HFFc6 (cell line): Measurements from ENCODE around the gene ZNF613. TPM values are rescaled to one million over a fixed set of nuclear protein-coding genes. Genes with fewer than 3 reads are reported as not detected.
"Not testable (repeated sequence)": the region's sequence is repeated elsewhere in the genome, so short reads cannot be mapped to it uniquely, and the experiment has no call there.

ENCODE experiments used
- DNase-seq: peaks from one replicate; pipeline ENCODE4 v3.0.0-alpha.2; 2018
- H3K27ac Mint-ChIP-seq: 2 replicates; pipeline ENCODE4 v1.8.0; 2020; ENCODE audit warnings: mild to moderate bottlenecking, mixed read lengths
- H3K27me3 Mint-ChIP-seq: 2 replicates; pipeline ENCODE4 v1.8.0; 2021; ENCODE audit warnings: mild to moderate bottlenecking, moderate library complexity, mixed read lengths; ENCODE audit not compliant: insufficient read depth
- H3K36me3 Mint-ChIP-seq: 2 replicates; pipeline ENCODE4 v1.8.0; 2021; ENCODE audit warnings: low read depth, mixed read lengths
- H3K4me1 Mint-ChIP-seq: 2 replicates; pipeline ENCODE4 v1.8.0; 2020; ENCODE audit warnings: low read depth, mixed read lengths
- H3K4me3 Mint-ChIP-seq: 2 replicates; pipeline ENCODE4 v1.8.0; 2020; ENCODE audit warnings: mild to moderate bottlenecking, moderate library complexity, mixed read lengths
- H3K9me3 Mint-ChIP-seq: 2 replicates; pipeline ENCODE4 v1.8.0; 2020; ENCODE audit warnings: mild to moderate bottlenecking, mixed read lengths
- total RNA-seq, 6 experiments: library from RNA; stranded (reverse); fragmentation: NEBNext Ultra II Directional; extraction: Animal tissue kit (Norgen Biotek cat#: 25700); gene quantifications; 2 replicates in 1 of 6; 3 replicates in 5 of 6; pipeline ENCODE4 v1.2.3, GENCODE V29; 2021
- TF ChIP-seq, protein P1 (sequence below): fragments of 200-600 bp; sonication (generic); IDR thresholded peaks from 2 replicates; pipeline ENCODE4 v1.5.0; 2021; ENCODE audit warnings: antibody characterized with exemption, mild to moderate bottlenecking

ZNF613 gene
- total RNA-seq, 6 experiments from 2014 or later: 2.7 to 5.4 (median 3.8) TPM

DNA sequence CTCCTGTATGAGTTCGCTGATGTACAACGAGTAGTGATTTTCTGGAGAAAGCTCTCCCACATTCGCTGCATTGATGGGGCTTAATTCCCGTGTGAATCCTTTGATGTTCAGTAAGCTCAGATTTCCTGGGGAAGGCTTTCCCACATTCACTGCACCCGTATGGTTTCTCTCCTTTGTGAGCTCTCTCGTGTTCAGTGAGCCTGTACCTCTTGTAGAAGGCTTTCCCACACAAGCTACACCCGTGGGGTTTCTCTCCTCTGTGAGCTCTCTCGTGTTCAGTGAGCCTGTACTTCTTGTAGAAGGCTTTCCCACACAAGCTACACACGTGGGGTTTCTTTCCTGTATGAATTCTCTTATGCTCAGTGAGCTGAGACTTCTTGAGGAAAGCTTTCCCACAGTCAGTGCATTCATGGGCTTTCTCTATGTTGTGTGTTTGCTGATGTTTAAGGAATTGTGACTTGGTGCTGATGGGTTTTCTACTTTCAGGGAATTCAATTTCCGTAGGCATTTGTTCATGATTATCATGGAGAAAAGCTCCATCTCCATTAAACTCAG, 36.0 kb upstream of the ZNF613 start:
- H3K4me1 Mint-ChIP-seq: no peaks in the 10 kb centered on the region
- peaks cover 98% of the 10 kb centered on the region for H3K36me3 Mint-ChIP-seq
- TF ChIP-seq, protein P1, sequence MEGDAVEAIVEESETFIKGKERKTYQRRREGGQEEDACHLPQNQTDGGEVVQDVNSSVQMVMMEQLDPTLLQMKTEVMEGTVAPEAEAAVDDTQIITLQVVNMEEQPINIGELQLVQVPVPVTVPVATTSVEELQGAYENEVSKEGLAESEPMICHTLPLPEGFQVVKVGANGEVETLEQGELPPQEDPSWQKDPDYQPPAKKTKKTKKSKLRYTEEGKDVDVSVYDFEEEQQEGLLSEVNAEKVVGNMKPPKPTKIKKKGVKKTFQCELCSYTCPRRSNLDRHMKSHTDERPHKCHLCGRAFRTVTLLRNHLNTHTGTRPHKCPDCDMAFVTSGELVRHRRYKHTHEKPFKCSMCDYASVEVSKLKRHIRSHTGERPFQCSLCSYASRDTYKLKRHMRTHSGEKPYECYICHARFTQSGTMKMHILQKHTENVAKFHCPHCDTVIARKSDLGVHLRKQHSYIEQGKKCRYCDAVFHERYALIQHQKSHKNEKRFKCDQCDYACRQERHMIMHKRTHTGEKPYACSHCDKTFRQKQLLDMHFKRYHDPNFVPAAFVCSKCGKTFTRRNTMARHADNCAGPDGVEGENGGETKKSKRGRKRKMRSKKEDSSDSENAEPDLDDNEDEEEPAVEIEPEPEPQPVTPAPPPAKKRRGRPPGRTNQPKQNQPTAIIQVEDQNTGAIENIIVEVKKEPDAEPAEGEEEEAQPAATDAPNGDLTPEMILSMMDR: no peak
- no peak overlapping the region for H3K27ac Mint-ChIP-seq
- no peak overlapping the region for H3K4me3 Mint-ChIP-seq
- H3K27me3 Mint-ChIP-seq: no peaks in the 10 kb centered on the region; the same call in 1 of the 2 replicates
- H3K9me3 Mint-ChIP-seq: peaks cover 98% of the 10 kb centered on the region
- no peak for DNase-seq

GRCh38 chr19:51901860-51902259, 25.4 kb upstream of the ZNF613 start:
- Mint-ChIP-seq H3K27me3 (no peaks in the 10 kb centered on the region), H3K36me3 (peaks cover 74% of the 10 kb centered on the region), H3K27ac (no peak overlapping the region), H3K4me1 (peaks cover 19% of the 10 kb centered on the region), H3K4me3 (no peak overlapping the region), H3K9me3 (peaks cover 68% of the 10 kb centered on the region)
- no peak for DNase-seq
- TF ChIP-seq, protein P1: 0 out of 2 replicates have a peak, but pooled peaks have one; percentile 8

- no peak for DNase-seq
- TF ChIP-seq, protein P1: no peak
- no peak overlapping the region for H3K27ac Mint-ChIP-seq
- H3K4me1 Mint-ChIP-seq: peaks cover 19% of the 10 kb centered on the region
- peak overlapping the region; percentile 29; the same call in 1 of the 2 replicates for H3K4me3 Mint-ChIP-seq
- H3K27me3 Mint-ChIP-seq: peaks cover 3% of the 10 kb centered on the region; the same call in 1 of the 2 replicates
- peaks cover 68% of the 10 kb centered on the region for H3K36me3 Mint-ChIP-seq
- peaks cover 69% of the 10 kb centered on the region for H3K9me3 Mint-ChIP-seq
Observed at GRCh38 chr19:51903192-51903591, 24.1 kb upstream of the ZNF613 start.

DNA sequence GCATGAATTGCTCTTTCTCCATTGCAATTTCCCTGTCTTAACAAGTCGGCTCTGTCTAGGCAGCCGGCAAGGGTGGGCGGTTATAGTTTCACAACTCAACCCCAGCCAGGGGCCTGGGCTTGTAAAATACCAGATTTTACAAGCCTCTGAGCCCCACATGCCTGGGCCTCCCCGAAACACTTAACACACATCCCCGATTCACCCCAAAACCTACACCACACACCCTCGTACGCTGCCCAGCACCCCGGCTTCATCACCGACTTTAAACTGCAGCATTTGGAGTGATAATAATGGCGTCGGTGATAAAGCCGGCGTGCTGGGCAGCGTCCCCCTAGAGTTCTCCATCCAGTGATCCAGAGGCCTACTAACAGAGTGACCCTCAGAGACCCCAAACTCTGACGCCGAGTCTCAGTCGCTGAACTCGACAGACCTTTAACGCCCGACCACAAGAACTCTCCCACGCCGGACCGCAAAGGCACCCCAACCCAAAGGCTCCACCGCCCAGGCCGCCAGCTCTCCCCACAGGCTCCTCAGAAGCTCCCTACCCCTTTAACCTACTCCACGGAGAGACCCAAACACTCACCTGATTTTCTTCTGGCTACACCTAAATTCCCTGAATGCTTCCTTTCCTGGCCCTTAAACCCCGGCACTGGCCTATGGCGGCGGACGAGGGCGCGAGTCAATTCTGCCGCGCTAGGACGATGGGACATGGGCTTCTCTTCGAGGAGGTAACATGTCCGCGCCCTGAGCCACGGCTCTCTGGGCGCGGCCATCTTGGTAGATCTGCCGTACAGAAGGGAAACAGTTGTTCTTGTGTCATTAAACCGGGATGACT, 22.7 kb upstream of the ZNF613 start, which contains the start of gene ZNF649:
ZNF649 (minus strand) TSS at position 687 of the 835 bp plus-strand sequence. CDS start 4,910 bp downstream, outside the sequence.
- peak within 1 kb of the TSS; percentile 92 for H3K4me3 Mint-ChIP-seq
- H3K36me3 Mint-ChIP-seq: peaks cover 60% of the 10 kb centered on the region
- H3K4me1 Mint-ChIP-seq: peaks cover 19% of the 10 kb centered on the region
- H3K27ac Mint-ChIP-seq: peak within 1 kb of the TSS; percentile 90
- TF ChIP-seq, protein P1: no peak
- H3K9me3 Mint-ChIP-seq: peaks cover 75% of the 10 kb centered on the region
- peak; percentile 77 for DNase-seq
- peaks cover 3% of the 10 kb centered on the region; the same call in 1 of the 2 replicates for H3K27me3 Mint-ChIP-seq

DNA sequence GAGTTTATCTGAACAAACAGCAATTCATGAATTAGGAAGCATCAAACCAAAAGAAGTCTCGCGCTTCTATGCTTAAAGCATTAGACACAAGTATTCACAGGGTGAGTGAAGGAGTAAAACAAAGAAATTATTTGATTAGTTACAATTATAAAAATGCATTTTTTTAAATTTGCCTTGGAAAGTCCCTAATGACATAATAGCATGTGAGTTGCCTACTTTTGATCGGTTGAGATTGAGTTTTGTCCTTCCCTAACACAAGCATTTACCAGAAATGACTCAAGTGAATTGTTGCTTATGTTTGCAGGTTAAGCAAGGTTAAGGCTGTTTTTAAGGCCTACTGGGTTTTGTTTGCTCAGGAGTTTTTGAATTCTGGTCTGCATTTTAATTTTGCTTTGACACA, 22.1 kb upstream of the ZNF613 start:
- Mint-ChIP-seq H3K9me3 (peaks cover 77% of the 10 kb centered on the region), H3K27me3 (peaks cover 5% of the 10 kb centered on the region), H3K36me3 (peaks cover 58% of the 10 kb centered on the region), H3K4me3 (peak overlapping the region; percentile 92), H3K4me1 (peaks cover 19% of the 10 kb centered on the region), H3K27ac (no peak overlapping the region)
- TF ChIP-seq, protein P1: no peak
- DNase-seq: no peak

GRCh38 chr19:51905639-51906038, 21.6 kb upstream of the ZNF613 start:
- not testable (repeated sequence) for DNase-seq

GRCh38 chr19:51906108-51906507, 21.2 kb upstream of the ZNF613 start:
- not testable (repeated sequence) for H3K27me3 Mint-ChIP-seq, H3K4me3 Mint-ChIP-seq, DNase-seq, H3K27ac Mint-ChIP-seq
- Mint-ChIP-seq H3K9me3 (peaks cover 71% of the 10 kb centered on the region), H3K4me1 (peaks cover 19% of the 10 kb centered on the region), H3K36me3 (peaks cover 53% of the 10 kb centered on the region)

More at GRCh38 chr19:51905639-51906038, 21.6 kb upstream of the ZNF613 start:
- peaks cover 73% of the 10 kb centered on the region for H3K9me3 Mint-ChIP-seq
- peaks cover 19% of the 10 kb centered on the region for H3K4me1 Mint-ChIP-seq
- not testable (repeated sequence) for H3K27me3 Mint-ChIP-seq, H3K4me3 Mint-ChIP-seq, H3K27ac Mint-ChIP-seq
- H3K36me3 Mint-ChIP-seq: peaks cover 58% of the 10 kb centered on the region

- H3K4me1 Mint-ChIP-seq: peaks cover 18% of the 10 kb centered on the region
- DNase-seq, H3K27me3 Mint-ChIP-seq, H3K4me3 Mint-ChIP-seq, H3K27ac Mint-ChIP-seq: not testable (repeated sequence)
- H3K9me3 Mint-ChIP-seq: peaks cover 67% of the 10 kb centered on the region
- H3K36me3 Mint-ChIP-seq: peaks cover 38% of the 10 kb centered on the region
Observed at GRCh38 chr19:51907981-51908380, 19.3 kb upstream of the ZNF613 start.
